GM03348 (cell line): ENCODE data around the gene NMU.
"Not testable (repeated sequence)": the region's sequence is repeated elsewhere in the genome, so short reads cannot be mapped to it uniquely, and the experiment has no call there.

Experiments used
- DNase-seq: peaks from one replicate; pipeline ENCODE4 v3.0.0; 2012; ENCODE audit warnings: low spot score

Gene NMU

GRCh38 chr4:55635741-55636655, at the start of gene NMU:
TSS of gene NMU (minus strand) at chr4:55636298. CDS start at chr4:55636192, 106 bp downstream.
- DNase-seq = peak; percentile 44

DNA sequence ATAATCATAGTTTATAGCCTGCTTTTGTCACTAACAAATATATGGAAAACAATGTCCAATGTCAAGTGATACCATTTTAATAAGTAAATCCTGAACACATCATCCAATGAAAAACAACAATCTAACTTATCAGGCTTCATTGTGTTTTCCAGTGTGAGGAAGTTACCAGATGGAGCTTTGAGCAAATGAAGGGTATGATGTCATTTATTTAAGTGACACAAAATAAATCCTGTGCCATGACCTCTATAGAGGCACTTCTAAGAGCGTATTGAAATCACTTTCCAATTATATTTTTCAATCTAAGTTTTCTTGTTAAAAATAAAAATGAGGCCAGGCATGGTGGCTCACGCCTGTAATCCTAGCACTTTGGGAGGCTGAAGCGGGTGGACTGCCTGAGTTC, 48.2 kb upstream of the NMU start:
- no peak for DNase-seq

DNA sequence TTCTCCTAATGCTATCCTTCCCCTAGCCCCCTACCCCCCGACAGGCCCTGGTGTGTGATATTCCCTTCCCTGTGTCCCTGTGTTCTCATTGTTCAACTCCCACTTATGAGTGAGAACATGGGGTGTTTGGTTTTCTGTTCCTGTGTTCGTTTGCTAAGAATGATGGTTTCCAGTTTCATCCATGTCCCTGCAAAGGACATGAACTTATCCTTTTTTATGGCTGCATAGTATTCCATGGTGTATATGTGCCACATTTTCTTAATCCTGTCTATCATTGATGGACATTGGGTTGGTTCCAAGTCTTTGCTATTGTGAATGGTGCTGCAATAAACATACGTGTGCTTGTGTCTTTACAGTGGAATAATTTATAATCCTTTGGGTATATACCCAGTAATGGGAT, 46.7 kb upstream of the NMU start:
- not testable (repeated sequence) for DNase-seq

- DNase-seq = no peak
These were observed 46.2 kb upstream of the NMU start for GRCh38 chr4:55682295-55682694.

GRCh38 chr4:55681430-55681829, 45.3 kb upstream of the NMU start:
- DNase-seq = no peak

- DNase-seq = no peak
These were observed 39.2 kb upstream of the NMU start for GRCh38 chr4:55675196-55675793.

GRCh38 chr4:55673424-55673823, 37.3 kb upstream of the NMU start:
- DNase-seq = no peak

DNA sequence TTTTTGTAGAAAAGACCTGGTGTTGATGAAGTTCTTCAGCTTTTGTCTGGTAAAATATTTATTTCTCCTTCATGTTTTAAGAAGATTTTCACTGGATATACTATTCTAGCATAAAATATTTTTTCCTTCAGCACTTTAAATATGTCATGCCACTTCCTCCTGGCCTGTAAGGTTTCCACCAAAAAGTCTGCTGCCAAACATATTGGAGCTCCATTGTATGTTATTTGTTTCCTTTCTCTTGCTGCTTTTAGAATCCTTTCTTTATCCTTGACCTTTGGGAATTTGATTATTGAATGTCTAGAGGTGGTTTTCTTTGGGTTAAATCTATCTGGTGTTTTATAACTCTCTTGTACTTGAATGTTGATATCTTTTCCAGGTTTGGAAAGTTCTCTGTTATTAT, 35.6 kb upstream of the NMU start:
- DNase-seq = no peak

DNA sequence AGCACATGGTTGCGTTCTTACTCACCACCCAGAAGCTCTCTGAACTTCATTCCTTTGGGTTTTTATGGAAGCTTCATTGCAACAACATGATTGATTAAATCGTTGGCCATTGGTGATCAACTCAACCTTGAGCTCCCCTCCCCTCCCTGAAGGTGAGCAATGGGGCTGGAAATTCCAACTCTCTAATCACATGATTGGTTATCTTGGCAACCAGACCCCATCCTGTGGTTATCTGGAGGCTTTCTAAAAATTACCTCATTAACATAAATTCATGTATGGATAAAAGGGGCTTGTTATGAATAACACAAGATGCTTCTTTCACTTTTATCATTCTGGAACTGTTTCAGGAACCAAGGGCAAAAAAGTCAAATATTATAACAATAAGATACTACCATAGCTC, 34.6 kb upstream of the NMU start:
- no peak for DNase-seq

GRCh38 chr4:55668449-55668848, 32.4 kb upstream of the NMU start:
- no peak for DNase-seq

- DNase-seq = no peak
These were observed 30.4 kb upstream of the NMU start for GRCh38 chr4:55666535-55666934.

DNA sequence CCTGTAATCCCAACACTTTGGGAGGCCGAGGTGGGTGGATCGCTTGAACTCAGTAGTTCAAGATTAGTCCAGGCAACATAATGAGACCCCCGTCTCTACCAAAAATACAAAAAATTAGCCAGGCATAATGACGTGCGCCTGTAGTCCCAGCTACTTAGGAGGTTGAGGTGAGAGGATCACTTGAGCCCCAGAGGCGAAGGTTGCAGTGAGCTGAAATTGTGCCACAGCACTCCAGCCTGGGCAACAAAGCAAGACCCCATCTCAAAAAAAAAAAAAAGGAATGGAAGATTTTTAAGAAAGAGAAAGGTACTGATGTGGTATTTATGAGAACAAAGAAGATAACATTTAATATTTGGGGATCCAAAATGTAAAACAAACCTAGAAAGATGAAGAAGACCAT, 27.0 kb upstream of the NMU start:
- DNase-seq = no peak

DNA sequence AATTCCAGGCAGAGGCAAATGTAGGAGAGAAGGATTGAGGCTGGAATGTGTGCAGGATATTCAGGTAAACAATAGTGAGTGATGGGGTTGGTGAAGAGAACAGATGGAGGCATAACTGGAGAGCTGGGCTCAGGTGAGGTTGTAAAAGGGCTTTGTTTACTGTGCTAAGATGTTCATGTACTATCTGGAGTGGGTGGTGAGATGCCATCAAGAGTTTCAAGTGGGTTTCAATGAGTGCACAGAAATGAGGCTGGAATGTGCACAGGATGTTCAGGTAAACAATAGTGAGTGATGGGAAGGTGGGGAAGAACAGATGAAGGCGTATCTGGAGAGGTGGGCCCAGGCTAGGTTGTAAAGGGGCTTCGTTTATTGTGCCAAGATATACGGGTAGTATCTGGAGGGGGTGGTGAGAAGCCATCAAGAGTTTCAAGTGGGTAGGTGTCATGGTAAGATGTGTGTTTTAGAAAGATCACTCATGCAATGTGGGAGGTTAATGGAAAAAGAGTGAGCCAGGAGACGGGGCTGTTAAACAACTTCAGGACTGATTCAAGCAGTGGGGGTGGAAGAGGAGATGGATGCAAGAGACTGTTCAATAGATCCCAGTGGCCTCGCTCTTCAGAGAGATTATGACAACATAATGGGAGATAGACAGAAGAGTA, 25.4 kb upstream of the NMU start:
- DNase-seq = no peak

DNA sequence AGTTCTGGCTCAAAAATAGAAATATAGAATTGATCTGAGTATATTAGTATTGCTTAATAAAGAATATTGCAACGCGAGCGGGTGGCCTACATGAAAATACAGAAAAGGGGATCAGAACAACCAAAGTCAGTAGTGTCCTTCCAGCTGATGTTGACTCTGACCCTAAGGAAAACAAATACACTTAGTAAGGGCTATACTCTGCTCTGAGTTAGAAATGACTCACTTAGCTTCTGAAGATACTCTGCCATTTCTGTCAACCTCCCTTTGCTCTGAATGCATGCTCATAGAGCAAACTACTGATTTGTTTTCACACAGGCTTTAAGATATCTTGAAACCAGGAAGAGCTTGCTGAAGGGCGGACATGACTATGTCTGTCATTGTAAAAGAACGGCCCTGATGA, 22.6 kb upstream of the NMU start:
- DNase-seq = no peak

DNA sequence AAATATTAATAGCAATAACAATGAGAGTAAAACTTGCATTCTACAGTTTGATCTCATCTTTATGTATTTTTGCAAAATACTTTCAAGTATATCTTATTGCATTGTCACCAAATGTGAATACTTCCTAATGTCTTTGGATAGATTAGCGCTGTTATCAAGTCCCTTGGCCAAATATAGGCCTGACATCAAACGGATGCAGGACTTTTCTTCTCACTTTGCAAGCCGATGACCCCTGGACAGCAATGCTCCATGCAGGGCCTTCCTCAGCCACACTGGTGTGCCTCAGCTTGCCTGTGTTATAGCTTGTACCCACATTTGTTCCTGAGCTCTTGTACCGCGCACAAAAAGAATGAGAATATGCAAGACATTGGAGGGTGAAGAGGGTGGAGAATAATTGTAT, 18.0 kb upstream of the NMU start:
- DNase-seq = no peak

DNA sequence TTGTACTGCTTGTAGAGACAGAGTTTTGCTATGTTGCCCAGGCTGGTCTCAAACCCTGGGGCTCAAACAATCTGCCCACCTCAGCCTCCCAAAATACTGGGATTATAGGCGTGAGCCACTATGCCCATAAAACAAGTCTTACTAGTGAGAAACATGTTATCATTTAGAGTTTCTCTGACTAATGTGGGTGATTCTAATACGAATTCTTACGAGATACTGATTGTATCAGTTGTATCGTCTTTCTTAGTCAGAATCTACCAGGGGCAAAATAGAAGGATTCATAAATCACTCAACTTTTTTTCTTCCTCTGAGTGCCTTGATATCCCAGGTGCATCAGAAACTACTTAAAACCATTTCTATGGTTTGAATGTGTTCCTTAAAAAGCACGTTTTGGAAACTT, 14.4 kb upstream of the NMU start:
- DNase-seq = no peak

DNA sequence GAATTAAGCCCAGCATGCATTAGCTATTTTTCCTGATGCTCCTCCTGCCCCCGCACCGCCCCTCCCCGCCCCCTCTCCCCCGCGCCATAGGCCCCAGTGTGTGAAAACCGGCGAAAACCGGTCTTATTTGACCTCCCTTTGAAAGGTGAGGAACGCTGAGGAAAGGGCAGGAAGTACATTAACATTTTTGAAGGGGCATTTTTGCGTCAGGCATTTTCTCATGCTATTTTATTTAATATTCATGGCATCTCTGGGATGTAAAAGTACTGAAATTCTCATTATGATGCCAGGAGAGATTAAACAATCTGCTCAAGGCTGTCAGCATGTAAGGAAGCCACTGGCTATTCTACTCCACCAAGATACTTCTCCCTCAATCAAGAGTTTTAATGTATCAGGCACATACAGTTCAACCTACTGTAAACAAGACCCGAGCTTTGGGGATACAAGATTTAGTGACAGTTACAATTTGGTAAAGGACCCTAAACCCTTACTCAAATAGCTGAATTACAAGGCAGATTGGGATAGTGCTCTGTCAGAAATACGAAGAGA, 1.2 kb upstream of the NMU start:
- no peak for DNase-seq

DNA sequence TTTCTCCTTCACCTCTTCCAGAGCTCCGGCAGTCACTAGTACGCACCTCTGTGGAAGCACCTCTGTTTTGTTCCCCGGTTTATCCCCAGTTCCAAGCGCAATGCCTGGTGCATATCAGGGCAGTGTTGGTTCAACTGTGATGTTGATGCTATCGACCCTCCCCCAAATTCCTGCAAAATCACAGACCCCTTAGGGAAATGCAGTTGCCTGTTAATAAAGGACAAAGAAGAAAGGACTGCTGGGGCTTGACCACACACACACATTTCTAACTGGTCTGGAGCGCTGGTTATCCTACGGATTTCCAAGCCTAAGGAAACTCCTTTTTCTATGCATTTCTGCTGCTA, 530 bp upstream of the NMU start:
- DNase-seq = no peak

DNA sequence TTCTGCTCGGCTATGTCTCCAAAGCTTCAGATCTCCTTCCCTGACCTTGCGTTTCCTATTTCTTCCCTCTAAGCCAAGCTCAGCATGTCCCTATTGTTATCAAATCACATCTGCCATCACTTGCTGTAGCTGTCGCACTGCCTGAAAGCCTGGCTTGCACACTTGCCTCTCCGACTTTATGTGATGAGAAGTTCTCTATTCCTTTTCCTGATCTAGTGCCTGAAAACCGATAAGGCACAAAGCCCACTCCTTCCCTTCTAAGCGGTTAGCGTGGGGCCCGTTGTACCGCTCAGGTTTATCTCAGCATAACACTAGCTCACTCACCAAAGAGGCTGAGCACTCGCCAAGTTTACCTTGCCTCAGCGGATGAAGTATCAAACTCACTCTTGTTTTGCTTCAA, 816 bp downstream of the NMU start:
- DNase-seq = no peak

DNA sequence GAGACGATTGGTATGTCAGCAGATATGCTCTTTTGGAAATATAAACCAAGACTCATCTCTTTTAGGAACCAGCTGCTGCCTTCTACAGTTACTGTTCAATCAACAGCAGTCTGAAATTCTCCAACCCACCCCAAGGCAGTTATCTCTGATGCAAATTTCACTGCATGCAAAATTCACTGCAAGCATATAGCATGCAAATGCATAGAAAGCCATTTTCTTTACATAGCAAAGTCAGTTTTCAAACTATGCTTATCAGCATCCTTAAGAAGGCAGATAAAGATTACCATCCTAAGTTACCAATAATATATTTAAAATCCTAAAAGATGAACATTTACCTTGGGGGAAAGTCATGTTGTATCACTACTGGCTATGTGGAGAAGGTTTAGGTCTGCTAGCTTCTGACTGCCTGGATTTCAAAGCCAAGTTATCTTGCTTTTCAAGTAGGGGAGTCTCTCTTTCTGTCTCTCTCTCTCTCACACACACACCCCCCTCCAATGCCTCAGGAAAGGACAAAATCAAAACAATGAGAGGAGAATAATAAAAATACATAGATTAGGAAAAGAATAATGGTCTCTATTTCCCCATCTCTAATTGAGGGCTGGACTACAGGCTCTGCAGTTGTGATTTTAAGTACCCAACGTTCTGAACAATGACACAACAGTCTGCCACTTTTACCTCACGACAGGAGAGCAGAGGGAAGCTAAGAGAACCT, 1.5 kb downstream of the NMU start:
- no peak for DNase-seq

GRCh38 chr4:55633903-55634302, 2.2 kb downstream of the NMU start:
- no peak for DNase-seq

- DNase-seq = no peak
These were observed 10.3 kb downstream of the NMU start for GRCh38 chr4:55625835-55626234.
